ENCODE measurements around the gene DYDC2. TPM values are rescaled to one million over a fixed set of nuclear protein-coding genes. Genes with fewer than 3 reads are reported as not detected.
A peak's percentile ranks its signal among the peaks of the same experiment; 100 is the strongest.

The DYDC2 gene
- total RNA-seq, 1 donor from 2014 or later = not detected

- DNase-seq (ENCODE audit: extremely low read depth, low read depth, low spot score) = no peak
Observed at GRCh38 chr10:80365510-80365909, 8.9 kb downstream of the DYDC2 start.

GRCh38 chr10:80371467-80371866 is 14.9 kb downstream of the DYDC2 start:
- DNase-seq (ENCODE audit: extremely low read depth, low read depth, low spot score) = no peak

GRCh38 chr10:80372675-80373074 is 16.1 kb downstream of the DYDC2 start:
- DNase-seq (ENCODE audit: extremely low read depth, low read depth, low spot score) = no peak

DNA sequence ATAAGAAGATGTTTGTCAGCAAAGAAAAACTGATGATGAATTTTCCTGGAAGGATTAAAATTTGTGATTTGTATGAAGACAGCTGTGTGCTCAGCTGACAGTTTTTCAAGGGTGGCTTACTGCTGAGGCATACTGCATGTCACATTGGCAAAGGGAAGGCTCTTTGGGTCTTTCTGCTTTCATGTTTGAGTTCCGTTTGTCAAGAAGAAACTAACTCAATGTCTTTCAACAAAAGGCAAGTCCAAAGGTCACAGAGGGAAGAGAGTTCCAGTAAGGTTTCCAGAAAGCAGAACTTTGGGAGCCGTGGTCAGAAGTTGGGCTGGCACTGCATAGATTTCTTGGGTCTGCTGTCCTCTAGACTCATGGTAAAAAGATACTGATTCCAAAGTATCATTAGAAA is 16.9 kb downstream of the DYDC2 start:
- no peak for DNase-seq (ENCODE audit: extremely low read depth, low read depth, low spot score)

GRCh38 chr10:80379701-80380100 is 23.1 kb downstream of the DYDC2 start:
- DNase-seq (ENCODE audit: extremely low read depth, low read depth, low spot score) = no peak

GRCh38 chr10:80380185-80380584 is 23.6 kb downstream of the DYDC2 start:
- no peak for DNase-seq (ENCODE audit: extremely low read depth, low read depth, low spot score)

- DNase-seq (ENCODE audit: extremely low read depth, low read depth, low spot score) = no peak
Observed at GRCh38 chr10:80382989-80383388, 26.4 kb downstream of the DYDC2 start.

GRCh38 chr10:80390740-80391139 is 34.2 kb downstream of the DYDC2 start:
- DNase-seq (ENCODE audit: extremely low read depth, low read depth, low spot score) = no peak

GRCh38 chr10:80392250-80392649 is 35.7 kb downstream of the DYDC2 start:
- DNase-seq (ENCODE audit: extremely low read depth, low read depth, low spot score) = no peak

GRCh38 chr10:80394358-80394916 is 37.9 kb downstream of the DYDC2 start:
- no peak for DNase-seq (ENCODE audit: extremely low read depth, low read depth, low spot score)

DNA sequence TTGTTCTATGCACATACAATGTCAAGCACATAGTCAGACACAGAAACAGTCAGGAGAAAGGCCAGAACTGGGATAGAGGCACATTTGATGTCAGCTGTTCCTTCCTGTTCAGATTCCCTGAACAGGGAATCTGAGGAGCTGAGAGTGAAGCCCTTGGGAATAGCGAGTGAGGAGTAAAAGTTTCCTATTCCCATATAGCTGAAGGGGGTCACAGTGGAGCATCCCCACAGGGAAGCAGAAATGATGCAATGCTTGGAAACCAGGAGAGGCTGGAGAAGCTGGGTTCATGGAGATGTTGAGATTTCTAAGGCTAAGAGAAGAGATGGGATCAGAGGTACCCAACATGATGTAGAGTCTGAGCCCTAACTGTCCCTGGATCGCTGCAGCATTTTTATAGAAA is 40.4 kb downstream of the DYDC2 start:
- DNase-seq (ENCODE audit: extremely low read depth, low read depth, low spot score) = no peak

DNA sequence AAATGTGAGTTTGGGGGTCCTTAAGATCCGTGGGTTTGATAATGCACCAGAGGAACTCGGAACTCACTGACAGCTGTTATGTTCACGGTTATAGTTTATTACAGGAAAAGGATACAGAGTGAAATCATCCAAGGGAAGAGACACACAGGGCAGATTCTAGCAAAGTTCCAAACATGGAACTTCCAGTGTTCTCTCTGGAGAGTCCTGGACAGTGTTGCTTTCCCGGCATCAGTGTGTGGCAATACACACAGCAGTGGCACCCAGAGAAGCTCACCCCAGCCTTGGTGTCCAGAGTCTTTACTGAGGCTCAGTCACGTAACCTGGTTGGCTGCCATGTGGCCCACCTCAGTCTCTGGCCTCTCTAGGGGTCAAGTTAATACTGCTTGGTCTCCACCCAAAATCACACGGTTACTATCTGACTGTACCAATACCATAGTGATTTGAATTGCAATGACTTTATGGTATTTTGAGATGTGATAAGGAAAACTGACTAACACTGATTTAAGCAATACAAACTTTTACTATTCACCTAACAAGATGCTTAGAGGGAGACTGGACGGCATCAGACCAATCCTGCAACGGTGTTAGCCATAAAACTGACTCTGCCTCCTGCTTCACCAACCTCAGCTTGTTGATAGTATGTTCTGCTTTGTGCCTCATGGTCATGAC is 43.7 kb downstream of the DYDC2 start:
- no peak for DNase-seq (ENCODE audit: extremely low read depth, low read depth, low spot score)

- no peak for DNase-seq (ENCODE audit: extremely low read depth, low read depth, low spot score)
Observed at GRCh38 chr10:80405035-80405434, 48.5 kb downstream of the DYDC2 start.

DNA sequence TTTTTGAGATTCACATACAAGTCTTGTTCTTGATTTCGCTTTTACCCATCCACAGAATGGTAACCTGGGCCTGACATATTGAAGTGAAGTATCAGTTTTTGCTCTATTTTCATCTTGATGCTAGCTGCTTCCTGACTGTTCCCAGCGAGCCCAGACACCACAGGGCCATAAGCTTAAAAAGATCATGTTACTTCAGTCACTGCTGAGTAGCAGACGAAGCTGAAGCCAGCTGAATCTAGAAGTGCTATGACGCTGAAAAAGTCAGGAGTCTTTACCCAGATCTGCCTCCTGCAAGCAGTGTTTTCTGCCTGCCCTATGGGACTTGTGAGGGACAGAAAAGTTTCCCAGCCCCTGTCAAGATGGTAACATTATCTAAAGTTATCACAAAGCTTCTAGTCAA is 49.0 kb downstream of the DYDC2 start:
- no peak for DNase-seq (ENCODE audit: extremely low read depth, low read depth, low spot score)

GRCh38 chr10:80406204-80406603 is 49.6 kb downstream of the DYDC2 start:
- no peak for DNase-seq (ENCODE audit: extremely low read depth, low read depth, low spot score)

DNA sequence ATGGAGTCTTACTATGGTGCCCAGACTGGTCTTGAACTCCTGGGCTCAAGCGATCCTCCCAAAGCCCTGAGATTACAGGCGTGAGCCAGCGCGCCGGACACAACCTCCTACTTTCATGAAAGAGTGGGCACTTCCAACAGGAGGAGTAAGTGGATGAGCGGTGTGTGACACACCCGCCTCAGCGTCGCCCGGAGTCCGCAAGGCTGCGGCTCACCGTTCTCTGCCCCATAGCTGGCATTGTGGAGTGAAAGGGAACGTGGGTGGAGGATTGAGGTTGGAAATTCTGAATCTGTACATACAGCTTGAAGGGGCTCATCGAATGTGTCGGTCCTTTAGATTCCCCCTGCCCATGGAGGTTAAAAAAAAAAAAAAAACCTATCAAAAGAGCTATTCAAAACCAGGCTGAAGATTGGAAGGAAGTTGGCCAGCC is 51.2 kb downstream of the DYDC2 start:
- DNase-seq (ENCODE audit: extremely low read depth, low read depth, low spot score) = no peak

GRCh38 chr10:80408242-80409101 is 51.9 kb downstream of the DYDC2 start, which contains the start of gene PRXL2A:
PRXL2A (plus strand) TSS chr10:80408551; CDS start chr10:80420468, 11,917 bp downstream.
- no peak for DNase-seq (ENCODE audit: extremely low read depth, low read depth, low spot score)

- DNase-seq (ENCODE audit: extremely low read depth, low read depth, low spot score) = no peak
Observed at GRCh38 chr10:80409121-80409520, 52.5 kb downstream of the DYDC2 start.

GRCh38 chr10:80410122-80410521 is 53.5 kb downstream of the DYDC2 start:
- DNase-seq (ENCODE audit: extremely low read depth, low read depth, low spot score) = no peak

- no peak for DNase-seq (ENCODE audit: extremely low read depth, low read depth, low spot score)
Observed at GRCh38 chr10:80410578-80411145, 54.1 kb downstream of the DYDC2 start.

- peak; percentile 84 for DNase-seq (ENCODE audit: extremely low read depth, low read depth, low spot score)
Observed at GRCh38 chr10:80411267-80411668, 54.7 kb downstream of the DYDC2 start.
